ENCODE results near the gene RPS16. TPM values are rescaled to one million over a fixed set of nuclear protein-coding genes. Genes with fewer than 3 reads are reported as not detected.
A peak's percentile ranks its signal among the peaks of the same experiment; 100 is the strongest.

Gene RPS16
- total and polyA plus RNA-seq, 9 of the 15 experiments (the other 6 are each of a cell fraction or from before 2014, with no cell fraction given) = 82.6 to 3,671 (median 2,204) TPM

DNA sequence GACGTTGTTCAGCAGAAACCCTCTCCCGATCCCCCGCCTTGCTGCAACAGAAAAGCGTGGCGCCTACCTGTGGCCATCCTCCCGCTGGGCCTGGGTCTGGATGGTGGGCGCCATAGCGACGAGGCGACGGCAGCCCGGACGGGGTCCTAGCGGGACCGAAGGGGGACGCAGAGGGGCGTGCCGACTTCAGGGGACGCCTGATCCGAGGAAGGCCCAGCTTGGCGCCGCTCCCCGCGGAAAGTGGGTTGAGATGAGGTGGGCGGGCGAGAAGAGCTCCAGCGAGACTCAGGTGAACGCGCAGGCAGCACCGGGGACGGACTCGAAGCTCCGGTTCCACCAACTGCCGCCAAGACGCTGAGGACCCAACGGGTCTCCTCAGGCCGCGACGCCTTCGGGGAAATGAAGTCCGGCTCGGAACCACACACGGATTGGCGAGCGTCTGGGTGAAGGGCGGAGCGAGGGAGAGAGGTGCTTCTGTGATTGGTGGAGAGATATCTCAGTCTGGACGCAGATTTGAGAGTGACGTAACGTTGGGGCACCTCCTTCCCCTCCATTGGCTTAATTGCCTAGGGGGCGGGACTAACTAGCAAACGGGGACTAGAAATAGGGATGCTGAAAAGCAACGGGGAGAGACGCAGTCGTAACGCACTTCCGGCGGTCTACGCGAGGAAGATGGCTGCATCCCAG lies 44.9 kb downstream of the RPS16 start, which contains the start of the genes MED29 and PAF1 (continued):
- TF ChIP-seq, protein P1, sequence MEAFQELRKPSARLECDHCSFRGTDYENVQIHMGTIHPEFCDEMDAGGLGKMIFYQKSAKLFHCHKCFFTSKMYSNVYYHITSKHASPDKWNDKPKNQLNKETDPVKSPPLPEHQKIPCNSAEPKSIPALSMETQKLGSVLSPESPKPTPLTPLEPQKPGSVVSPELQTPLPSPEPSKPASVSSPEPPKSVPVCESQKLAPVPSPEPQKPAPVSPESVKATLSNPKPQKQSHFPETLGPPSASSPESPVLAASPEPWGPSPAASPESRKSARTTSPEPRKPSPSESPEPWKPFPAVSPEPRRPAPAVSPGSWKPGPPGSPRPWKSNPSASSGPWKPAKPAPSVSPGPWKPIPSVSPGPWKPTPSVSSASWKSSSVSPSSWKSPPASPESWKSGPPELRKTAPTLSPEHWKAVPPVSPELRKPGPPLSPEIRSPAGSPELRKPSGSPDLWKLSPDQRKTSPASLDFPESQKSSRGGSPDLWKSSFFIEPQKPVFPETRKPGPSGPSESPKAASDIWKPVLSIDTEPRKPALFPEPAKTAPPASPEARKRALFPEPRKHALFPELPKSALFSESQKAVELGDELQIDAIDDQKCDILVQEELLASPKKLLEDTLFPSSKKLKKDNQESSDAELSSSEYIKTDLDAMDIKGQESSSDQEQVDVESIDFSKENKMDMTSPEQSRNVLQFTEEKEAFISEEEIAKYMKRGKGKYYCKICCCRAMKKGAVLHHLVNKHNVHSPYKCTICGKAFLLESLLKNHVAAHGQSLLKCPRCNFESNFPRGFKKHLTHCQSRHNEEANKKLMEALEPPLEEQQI (IDR thresholded peaks at IDR 0.05) = no peak
- TF ChIP-seq NFATC3 (IDR thresholded peaks at IDR 0.05) (no peak), POU5F1 (IDR thresholded peaks at IDR 0.05; ENCODE audit: borderline replicate concordance, low read depth, low read length, partially characterized antibody) (no peak), RNF2 (IDR thresholded peaks at IDR 0.05) (no peak; the same call in 1 of the 2 replicates), FOS (IDR thresholded peaks at IDR 0.05; ENCODE audit: extremely low read depth, insufficient read length) (peak; percentile 95), ZC3H4 (CRISPR knock-in tag; IDR thresholded peaks at IDR 0.05; ENCODE audit: borderline replicate concordance) (no peak), ILK (tag; IDR thresholded peaks at IDR 0.05; ENCODE audit: borderline replicate concordance, low read depth) (no peak), XRCC4 (IDR thresholded peaks at IDR 0.05; ENCODE audit: extremely low read depth, insufficient read depth, insufficient read length) (no peak), HNRNPL (IDR thresholded peaks at IDR 0.05; ENCODE audit: low read depth, low read length) (no peak), TARDBP (IDR thresholded peaks at IDR 0.05) (peak; percentile 87; the same call in 1 of the 2 replicates), ZNF184 (CRISPR knock-in tag; IDR thresholded peaks at IDR 0.05) (no peak), PHB2 (IDR thresholded peaks at IDR 0.05; ENCODE audit: low read depth) (no peak), MYNN (IDR thresholded peaks at IDR 0.05) (peak; percentile 71; the same call in 1 of the 2 replicates), MYNN (CRISPR knock-in tag; IDR thresholded peaks at IDR 0.05) (no peak), ZNF668 (CRISPR knock-in tag; IDR thresholded peaks at IDR 0.05) (no peak)
- TF ChIP-seq, protein P2, sequence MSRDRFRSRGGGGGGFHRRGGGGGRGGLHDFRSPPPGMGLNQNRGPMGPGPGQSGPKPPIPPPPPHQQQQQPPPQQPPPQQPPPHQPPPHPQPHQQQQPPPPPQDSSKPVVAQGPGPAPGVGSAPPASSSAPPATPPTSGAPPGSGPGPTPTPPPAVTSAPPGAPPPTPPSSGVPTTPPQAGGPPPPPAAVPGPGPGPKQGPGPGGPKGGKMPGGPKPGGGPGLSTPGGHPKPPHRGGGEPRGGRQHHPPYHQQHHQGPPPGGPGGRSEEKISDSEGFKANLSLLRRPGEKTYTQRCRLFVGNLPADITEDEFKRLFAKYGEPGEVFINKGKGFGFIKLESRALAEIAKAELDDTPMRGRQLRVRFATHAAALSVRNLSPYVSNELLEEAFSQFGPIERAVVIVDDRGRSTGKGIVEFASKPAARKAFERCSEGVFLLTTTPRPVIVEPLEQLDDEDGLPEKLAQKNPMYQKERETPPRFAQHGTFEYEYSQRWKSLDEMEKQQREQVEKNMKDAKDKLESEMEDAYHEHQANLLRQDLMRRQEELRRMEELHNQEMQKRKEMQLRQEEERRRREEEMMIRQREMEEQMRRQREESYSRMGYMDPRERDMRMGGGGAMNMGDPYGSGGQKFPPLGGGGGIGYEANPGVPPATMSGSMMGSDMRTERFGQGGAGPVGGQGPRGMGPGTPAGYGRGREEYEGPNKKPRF (IDR thresholded peaks at IDR 0.05; ENCODE audit: low read depth, low read length) = no peak
- TF ChIP-seq, protein P3, sequence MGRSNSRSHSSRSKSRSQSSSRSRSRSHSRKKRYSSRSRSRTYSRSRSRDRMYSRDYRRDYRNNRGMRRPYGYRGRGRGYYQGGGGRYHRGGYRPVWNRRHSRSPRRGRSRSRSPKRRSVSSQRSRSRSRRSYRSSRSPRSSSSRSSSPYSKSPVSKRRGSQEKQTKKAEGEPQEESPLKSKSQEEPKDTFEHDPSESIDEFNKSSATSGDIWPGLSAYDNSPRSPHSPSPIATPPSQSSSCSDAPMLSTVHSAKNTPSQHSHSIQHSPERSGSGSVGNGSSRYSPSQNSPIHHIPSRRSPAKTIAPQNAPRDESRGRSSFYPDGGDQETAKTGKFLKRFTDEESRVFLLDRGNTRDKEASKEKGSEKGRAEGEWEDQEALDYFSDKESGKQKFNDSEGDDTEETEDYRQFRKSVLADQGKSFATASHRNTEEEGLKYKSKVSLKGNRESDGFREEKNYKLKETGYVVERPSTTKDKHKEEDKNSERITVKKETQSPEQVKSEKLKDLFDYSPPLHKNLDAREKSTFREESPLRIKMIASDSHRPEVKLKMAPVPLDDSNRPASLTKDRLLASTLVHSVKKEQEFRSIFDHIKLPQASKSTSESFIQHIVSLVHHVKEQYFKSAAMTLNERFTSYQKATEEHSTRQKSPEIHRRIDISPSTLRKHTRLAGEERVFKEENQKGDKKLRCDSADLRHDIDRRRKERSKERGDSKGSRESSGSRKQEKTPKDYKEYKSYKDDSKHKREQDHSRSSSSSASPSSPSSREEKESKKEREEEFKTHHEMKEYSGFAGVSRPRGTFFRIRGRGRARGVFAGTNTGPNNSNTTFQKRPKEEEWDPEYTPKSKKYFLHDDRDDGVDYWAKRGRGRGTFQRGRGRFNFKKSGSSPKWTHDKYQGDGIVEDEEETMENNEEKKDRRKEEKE (IDR thresholded peaks at IDR 0.05; ENCODE audit: borderline replicate concordance in 1 of 2, control insufficient read depth in 1 of 2, low read depth in 2 of 2, low read length in 1 of 2) = no peak
- TF ChIP-seq, protein P4, sequence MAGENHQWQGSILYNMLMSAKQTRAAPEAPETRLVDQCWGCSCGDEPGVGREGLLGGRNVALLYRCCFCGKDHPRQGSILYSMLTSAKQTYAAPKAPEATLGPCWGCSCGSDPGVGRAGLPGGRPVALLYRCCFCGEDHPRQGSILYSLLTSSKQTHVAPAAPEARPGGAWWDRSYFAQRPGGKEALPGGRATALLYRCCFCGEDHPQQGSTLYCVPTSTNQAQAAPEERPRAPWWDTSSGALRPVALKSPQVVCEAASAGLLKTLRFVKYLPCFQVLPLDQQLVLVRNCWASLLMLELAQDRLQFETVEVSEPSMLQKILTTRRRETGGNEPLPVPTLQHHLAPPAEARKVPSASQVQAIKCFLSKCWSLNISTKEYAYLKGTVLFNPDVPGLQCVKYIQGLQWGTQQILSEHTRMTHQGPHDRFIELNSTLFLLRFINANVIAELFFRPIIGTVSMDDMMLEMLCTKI (IDR thresholded peaks at IDR 0.05; ENCODE audit: partially characterized antibody) = no peak

All from K562 (cell line).